ENCODE results near the gene ZNF407.
A peak's percentile ranks its signal among the peaks of the same experiment; 100 is the strongest.

The ZNF407 gene

DNA sequence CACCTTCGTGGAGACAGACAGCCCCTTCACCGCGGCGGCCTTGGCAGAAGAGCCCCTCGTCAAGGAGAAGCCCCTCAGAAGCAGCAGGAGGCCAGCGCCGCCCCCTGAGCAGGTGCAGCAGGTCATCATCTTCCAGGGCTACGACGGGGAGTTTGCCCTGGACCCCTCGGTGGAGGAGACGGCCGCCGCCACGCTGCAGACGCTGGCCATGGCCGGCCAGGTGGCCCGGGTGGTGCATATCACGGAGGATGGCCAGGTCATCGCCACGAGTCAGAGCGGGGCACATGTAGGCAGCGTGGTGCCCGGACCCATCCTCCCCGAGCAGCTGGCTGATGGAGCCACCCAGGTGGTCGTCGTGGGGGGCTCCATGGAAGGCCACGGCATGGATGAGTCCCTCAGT lies 465.5 kb downstream of the ZNF407 start:
- DNase-seq = no peak

DNA sequence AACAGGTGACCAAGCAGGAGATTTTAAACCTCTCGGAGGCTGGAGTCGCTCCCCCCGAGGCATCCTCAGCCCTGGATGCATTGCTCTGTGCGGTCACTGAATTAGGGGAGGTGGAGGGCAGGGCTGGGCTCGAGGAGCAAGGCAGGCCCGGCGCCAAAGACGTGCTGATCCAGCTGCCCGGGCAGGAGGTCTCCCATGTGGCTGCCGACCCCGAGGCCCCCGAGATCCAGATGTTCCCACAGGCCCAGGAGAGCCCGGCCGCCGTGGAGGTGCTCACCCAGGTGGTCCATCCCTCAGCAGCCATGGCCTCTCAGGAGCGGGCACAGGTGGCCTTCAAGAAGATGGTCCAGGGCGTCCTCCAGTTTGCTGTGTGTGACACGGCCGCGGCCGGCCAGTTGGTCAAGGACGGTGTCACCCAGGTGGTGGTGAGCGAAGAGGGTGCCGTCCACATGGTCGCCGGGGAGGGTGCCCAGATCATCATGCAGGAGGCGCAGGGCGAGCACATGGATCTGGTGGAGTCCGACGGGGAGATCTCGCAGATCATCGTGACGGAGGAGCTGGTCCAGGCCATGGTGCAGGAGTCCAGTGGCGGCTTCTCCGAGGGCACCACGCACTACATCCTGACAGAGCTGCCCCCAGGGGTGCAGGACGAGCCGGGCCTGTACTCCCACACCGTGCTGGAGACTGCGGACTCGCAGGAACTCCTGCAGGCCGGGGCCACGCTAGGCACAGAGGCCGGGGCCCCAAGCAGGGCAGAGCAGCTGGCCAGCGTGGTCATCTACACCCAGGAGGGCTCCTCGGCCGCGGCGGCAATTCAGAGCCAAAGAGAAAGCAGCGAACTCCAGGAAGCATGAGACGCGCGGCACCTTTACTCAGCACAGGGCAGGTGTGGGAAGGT lies 466.2 kb downstream of the ZNF407 start:
- DNase-seq = no peak

DNA sequence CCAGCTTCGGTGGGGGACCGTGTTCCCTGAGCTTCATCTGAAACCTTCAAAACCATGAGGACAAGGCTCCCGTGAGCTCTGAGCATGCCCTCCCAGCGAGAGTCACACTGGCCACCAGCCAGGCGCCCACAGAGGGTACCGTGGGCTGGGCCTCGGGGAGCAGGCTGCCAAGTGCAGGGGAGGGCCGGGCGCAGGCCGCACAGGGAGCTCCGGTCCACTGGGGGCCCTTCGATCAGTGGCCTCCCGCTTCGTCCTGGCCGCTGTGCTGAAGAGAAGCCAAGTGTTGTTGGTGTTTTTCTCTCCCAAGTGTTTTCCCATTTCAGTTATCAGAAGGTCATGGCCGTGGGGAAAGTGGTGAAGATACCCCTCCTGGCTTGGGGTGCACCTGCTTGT lies 466.8 kb downstream of the ZNF407 start:
- DNase-seq = no peak

DNA sequence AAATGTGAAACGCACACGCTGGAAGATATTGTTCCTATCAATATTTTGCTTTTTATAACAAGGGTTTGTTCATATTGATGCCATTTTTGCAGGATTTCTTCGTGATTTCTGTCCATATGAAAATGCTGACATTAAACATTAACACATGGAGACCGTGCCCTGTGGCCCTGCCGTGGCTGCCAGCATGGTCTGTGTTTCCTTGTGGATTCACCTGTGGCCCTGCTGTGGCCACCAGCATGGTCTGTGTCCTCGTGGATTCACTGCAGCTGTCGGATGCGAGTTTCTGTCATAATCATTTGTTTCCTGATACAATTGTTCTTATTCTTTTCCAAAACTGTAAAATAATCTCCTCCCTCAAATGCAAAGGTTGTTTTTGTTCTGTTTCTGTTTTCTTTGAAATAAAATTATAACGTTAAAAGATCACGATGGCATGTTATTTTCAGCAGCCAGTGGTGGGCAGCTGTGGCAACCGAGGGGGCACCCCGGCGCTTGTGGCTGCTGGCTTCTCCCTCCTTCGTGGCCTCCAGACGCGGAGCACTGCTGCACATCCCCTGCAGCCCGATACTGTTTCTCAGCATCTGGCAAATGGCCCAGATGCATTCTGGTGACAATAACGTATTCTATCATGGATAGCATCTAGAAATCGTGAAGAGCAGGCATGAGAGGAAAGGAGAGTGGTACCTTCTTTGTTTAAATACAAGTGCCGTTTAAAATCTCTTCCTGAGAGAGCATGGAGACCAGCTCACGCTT lies 467.8 kb downstream of the ZNF407 start:
- no peak for DNase-seq

DNA sequence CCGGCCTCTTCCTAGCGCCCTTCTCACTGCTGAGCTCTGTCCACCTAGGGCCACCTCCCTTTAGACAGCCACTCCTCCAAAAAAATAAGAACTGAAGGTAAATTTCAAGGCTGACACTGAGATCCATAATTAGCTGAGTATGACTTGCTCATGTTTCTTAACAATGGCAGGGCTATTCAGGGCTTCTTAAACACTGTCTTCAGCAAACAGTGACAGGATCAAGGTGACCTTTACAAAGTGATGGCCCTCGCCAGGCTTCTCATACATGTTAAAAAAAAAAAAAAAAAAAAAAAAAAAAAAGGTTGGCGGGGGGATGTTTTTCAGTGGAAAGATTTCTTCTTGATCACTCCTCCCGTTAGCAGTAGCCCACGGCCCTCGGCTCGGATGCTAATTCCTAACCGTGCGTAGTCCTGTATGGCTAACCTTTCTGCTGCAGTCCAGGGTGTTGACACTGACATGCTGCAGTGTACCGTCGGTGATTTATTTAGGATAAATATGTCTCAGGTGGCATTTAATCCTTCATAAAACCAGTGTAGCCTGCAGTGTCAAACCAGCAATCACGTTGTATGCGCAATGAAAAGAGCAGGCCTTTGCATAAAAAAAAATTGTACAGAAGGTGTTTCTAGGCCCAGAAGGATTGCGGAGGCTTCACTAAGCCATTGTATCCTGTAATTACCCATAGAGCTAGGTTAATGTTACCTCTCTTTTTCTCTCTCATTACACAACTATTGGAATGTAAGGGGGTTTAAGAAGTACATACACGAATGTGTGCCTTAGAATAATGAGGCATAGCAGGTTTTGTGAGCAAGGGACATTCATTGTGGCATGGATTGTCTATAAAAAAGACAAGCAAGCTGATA lies 468.6 kb downstream of the ZNF407 start:
- no peak for DNase-seq

DNA sequence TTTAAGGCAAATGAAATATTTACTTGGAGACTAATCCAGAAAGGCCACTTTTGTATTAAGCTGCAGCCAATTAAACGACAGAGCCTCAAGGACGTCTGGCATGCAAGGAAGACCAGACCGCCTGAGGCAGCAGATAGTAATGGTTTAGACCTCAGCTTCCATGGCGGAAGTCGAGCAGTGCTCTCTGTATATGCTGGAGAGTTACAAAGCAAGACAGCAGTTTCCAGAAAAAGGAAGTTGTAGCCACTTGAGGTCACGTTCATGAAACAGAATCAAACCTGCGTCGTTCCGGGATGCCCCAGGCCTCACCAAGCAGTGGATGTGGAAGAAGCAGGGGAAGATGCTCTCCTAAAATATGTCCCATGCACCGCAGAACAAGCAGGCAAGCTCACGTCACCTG lies 469.3 kb downstream of the ZNF407 start:
- DNase-seq = no peak

DNA sequence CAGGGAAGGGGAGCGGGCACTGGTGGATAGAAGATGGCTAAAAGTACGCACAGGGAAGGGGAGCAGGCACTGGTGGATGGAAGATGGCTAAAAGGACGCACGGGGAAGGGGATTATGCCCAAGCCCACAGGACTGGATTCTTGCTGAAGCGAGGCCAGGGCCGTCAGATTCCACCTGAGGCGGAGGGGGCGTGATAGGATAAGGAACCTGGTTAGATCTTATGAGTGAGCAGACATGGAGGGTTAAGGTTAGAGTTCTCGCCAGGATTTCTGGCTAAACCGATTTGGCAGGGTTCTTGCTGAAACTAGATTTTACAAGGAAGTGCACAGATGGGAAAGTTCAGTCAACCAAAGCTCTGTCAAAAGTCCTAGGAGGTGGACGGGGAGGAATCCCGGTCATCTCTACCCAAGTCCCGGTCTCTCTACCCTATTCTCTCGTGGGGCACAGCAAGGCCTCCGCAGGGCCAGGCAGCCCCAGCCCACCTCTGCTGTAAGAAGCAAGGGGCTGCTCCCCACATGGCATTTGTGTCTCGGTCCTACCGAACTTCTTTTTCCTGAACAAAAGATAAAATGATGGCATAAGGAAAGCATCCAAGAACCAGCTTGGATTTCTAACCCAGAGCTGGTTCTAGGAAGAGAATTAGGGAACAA lies 470.5 kb downstream of the ZNF407 start:
- DNase-seq = no peak

DNA sequence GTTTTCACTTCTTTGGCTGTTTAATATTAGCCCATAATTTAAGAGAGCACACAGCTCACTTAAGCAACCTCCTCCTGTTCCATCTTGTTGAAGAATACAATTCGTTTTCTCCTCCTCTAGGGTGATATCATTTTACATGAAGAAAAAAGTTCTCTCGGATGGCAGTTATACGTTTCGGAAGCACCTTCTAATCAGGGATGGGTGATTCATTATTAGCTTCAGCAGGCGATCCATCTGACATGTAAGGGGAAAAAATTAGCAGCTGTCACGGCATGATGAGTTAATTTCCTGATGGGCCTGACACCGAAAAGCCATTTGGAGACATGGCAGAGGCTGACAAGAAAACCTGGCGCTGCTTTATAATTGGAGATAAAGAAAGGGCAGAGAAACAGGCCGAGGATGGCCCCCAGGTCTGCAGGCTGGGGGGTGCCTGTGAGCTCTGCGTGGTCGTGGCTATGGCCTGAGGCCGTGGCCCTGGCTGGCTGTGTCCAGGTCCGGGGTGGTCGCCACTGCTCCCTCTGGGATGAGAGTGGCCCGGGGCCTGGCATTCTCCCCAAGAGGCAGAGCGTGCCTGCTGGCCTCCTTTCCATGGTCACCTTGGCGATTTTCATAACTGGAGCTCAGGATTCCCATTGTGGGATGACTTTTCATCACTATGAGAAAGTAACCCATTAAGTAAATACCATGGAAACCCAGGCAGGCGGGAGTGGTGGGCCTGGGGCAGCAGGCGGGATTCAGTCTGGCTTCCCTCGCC lies 471.2 kb downstream of the ZNF407 start:
- no peak for DNase-seq

DNA sequence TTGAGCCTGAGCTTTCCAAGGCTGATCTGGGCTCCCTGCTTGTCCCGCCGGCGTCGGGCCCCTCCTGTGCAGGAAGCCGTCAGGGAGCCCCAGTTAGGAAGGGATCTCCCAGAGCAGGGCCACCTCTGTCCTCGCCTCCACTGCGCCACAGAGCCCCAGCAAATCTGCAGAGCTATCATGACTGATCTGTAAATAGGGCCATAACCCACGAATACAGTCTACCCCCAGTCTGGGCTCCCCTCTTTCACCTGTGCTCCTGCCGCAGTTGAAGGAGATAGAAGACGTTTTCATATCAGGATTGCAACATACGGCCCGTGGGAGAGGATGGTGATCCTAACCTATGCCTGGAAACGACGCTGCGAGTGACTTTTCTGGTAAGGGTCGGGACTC lies 472.6 kb downstream of the ZNF407 start:
- DNase-seq = no peak

DNA sequence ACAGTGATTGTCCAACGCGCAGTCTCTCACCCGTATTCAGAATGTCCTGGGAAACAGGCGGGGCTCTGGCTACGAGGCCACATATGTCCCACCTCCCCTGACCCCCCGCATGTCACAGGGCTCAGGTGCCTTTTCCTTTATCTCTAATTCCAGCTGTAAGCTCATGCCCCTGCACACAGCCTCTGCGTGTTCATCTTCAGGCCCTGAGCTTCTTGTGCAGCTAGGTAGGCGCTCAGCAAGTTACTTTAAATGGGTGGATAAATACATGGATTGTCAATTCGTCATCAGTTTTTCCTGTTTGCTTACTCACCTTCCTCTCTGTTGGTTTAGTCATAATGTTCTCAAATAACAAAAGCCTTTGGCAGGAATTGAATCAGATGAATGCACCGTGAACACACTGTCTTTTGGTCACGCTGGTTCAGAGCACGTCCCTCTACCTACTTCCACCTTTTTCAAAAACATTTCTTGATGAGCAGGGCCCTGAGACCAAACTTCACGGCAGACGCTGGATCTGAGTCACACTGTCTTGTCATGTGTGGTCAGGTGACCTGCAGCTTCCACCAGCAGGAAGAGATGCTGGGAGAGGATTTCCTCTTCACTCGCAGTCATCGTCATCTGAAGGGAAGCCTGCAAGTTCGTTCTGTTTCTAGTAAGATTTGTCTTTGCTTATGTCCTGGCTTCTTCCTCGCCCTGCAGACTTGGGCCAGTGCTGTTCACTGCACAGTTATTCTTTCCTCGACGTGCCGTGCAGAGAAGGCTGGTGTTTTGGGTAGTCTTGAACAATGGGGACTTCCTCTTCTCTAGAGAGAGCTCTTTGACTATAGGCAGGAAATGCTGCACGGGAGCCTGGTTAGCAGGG lies 473.2 kb downstream of the ZNF407 start:
- DNase-seq = peak in 1 of 2 experiments; percentile 30

DNA sequence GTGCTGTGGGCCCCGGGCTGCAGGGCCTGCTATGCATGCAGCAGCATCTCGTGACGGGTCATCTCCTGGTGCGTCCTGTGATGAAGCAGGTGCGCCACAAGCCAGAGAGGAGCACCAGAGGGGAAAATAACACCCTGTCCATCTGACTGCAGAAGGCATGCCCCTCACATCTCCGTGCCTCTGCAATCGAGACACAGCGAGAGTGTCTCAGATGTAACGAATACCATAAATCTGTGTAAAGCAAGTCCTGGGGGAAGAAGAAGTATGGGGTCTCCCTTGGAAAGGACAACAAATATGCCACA lies 473.8 kb downstream of the ZNF407 start:
- no peak for DNase-seq

DNA sequence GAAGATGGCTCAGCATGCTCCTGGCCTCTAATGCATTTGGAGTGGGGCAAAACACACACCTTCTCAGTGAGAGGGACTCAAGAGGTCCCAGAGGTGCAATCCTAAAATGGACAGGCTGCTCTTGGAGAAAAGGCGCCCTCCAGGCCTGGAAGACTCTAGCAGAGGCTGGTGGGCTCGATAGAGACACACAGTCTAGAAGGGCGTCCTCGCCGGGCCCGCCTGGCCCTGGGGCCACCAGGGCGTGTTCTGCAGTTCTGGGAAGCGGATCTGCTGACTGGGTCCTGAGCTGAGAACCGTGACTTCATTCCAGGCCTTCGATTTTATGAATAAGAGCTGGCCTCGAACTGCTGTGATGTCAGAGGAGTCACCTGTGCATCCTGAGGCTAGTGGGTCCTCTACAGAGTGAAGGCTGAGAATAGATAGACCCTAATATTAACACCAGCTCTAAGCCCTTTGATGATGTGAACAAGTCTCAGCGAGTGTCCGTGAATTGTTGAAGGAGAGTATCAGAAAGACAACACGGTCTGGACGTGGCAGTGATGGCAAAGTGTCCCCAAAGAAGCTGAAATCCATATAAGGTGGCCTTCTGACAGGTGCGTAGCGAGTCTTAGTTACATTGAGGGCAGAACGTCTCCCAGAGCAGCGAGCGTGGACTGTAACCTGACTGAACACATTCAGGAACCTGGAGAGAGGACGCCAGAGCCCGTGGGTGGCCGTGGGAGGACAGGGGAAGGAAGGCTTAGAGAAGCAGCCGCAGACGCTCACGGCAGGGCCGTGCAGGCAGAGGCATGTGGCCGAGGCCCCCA lies 474.4 kb downstream of the ZNF407 start:
- no peak for DNase-seq

DNA sequence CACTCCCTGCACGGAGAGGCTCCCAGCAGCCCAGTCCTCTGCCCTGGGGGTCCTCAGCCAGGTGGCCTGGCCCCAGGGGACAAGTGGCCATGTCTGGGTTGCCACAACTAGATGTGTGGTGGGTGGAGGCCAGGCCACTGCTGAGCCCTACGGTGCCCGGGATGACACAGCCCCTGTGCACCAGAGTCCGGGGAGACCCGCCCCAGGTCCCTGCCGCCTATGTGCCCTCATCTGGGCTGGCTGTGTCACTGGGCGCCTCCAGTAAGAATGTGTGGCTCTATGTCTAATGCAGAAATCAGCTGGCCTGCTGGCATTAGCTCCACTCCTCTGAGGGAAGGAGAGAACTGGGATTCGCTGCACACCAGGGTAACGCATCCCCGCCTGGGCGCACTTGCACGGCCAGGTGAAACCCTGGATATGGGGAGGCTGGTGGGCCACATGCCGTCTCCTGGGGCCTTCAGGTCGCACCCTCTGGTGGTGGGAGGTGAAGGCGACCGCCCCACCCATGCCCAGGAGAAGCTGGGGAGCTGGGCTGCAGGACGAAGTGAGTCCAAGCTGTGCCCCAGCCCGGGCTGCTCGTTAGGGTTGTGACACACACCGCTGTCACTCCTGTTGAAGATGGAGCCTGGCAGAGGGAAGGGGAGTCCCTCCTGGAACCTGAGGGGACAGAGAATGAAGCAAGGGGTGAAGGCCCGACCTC lies 475.2 kb downstream of the ZNF407 start:
- no peak for DNase-seq

DNA sequence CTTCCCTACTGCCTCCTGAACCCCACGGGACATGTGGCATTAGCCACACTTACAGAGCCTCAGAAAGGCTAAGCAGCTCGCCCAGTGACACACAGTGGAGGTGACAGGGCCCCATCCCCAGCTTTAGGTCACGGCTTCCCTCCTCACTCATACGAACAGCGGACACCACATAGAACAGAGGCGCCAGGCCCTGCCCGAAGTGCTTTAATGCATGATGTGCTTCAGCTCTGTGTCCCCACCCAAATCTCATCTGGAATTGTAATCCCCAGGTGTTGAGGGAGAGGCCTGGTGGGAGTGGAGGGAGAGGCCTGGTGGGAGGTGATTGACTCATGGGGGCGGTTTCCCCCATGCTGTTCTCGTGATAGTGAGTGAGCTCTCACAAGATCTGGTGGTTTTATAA lies 476.0 kb downstream of the ZNF407 start:
- no peak for DNase-seq

DNA sequence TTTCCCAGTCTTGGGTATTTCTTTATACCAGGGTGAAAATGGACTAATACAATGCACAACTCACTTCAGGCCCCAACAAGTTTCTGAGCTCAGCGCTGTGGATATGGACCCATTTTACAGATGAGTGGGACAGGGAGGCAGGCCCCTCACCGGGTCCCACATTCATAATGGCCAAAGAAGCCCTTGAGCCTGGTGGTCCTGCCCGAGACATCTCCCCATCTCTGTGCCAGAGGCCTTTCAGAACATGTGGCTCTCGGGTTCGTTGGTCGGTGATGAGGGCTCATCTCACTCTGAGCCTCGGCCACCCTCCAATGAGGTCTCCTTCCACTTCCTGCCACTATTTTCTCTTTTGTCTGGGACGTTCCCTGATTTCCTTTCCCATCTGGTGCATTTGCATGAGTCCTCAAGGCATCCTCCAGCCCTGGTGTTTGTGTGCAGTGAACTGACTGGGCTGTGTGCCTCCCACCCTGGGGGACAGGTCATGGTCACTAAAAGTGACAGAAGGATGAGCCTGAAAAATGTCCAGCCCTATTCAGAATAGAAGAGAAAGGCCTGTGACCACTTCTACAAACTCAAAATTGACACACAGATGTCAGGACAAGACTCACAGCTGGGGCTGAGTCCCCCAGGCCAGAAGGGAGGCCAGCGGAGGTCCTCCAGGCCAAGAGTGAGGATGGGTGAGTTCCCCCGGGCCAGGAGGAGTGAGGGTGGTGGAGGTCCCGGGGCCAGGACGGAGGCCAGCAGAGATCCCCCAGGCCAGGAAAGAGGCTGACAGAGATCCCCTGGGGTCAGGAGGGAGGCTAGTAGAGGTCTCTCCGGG lies 476.7 kb downstream of the ZNF407 start:
- DNase-seq = no peak

DNA sequence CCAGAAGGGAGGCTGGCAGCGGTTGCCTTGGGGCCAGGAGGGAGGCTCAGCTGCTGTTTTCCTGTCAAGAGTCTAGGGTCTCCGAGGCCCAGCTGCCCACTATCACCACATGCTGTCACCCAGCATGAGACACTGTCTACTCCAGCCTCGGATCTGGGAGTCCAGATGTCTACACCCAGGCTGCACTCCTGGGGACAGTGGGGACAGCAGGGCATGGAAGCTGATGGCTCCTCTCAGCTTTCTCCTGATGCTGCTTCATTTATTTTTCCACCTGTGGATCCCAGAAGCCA lies 477.3 kb downstream of the ZNF407 start:
- DNase-seq = no peak

DNA sequence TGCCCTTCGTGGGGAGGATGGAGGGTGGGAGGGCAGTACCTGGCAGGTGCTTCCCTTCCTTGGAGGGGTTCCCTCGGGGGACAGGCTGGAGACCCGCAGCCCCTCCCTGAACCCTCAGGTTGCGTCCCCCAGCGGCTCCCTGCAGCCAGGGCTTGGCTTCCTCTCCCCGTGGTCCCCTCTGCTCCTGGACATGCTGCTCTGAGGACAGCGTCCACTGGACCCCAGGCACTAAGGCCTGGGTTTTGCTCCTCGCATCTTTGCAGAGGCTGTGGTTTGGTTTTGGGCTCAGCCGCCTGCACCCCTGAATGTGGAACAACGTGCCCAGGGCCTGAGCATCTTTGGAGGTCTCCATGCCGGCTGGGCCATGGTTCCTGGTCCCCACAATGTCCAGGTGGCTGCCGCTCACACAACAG lies 477.8 kb downstream of the ZNF407 start:
- DNase-seq = no peak

DNA sequence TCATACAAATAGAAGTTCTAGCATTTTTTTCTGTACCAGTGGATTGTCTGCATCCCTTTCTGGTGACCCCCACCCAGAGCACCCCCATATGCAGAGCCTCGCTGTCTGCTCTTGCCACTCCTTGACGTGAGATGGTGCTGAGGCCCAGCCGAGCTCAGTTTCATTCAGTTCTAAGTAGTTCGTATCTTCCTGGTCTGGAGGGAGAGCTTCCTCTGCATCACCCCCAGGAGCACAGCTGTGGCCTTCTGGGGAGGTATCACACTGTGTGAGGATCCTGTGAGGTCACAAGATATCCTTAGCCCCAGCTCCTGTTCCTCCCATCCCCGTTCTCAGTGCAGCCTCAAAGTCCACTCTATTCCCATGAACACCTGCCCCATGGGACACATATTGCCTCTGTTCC lies 478.6 kb downstream of the ZNF407 start:
- DNase-seq = no peak

DNA sequence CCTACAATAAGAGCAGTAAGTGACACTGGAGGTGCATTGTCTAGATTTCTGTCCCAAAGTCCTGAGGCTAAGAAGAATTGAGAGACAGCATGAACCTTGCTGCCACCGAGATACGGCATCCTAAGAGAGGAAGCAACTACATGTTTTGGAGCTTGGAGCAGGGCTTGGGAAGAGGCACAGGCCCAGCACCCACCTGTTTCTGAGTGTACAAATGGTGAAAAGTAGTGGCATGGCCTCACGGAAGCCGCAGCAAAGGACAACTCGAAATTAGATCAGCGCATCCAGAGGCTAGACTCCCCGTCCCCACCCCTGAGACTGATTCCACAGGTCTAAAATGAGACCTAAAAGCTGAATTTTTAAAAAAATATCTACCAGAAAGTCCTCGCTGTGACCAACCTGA lies 483.8 kb downstream of the ZNF407 start:
- DNase-seq = no peak
